Measurements from ENCODE around the gene SFT2D3. TPM values are rescaled to one million over a fixed set of nuclear protein-coding genes. Genes with fewer than 3 reads are reported as not detected.

Gene SFT2D3
- total RNA-seq, 1 experiment from 2014 or later, result 7.6 TPM

DNA sequence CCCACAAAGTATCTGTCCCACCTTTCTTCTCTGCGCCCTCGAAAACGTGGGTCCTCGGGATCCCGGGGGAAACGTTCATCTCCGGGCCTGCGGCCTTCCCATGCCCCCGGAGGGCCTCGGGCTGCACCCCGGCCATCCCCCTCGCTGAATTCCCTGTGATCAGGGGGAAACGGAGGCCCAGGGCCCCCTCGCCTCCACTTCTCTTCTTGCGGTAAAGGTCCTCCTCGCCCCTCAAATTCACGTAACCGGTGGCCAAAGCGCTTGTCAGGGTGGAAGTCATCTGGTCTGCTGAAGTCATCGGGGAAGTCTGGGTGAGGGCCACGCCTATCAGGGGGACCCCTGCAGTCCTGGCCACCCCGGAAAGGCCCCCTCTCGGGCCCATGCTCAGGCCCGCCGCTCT is 12.3 kb downstream of the SFT2D3 start:
- H3K27ac ChIP-seq (ENCODE audit: low read depth, low read length, poor library complexity, severe bottlenecking), result no peak overlapping the region
- H3K4me1 ChIP-seq (ENCODE audit: insufficient read depth, low read length, poor library complexity, severe bottlenecking), result no peaks in the 10 kb centered on the region
- H3K36me3 ChIP-seq (ENCODE audit: insufficient read depth, low read length, poor library complexity, severe bottlenecking), result peaks cover 35% of the 10 kb centered on the region
- BruUV-seq (replicated peaks), result no TSS peak
- H3K9me3 ChIP-seq (ENCODE audit: low read depth, low read length, poor library complexity, severe bottlenecking), result no peaks in the 10 kb centered on the region
- TF ChIP-seq, protein P1, sequence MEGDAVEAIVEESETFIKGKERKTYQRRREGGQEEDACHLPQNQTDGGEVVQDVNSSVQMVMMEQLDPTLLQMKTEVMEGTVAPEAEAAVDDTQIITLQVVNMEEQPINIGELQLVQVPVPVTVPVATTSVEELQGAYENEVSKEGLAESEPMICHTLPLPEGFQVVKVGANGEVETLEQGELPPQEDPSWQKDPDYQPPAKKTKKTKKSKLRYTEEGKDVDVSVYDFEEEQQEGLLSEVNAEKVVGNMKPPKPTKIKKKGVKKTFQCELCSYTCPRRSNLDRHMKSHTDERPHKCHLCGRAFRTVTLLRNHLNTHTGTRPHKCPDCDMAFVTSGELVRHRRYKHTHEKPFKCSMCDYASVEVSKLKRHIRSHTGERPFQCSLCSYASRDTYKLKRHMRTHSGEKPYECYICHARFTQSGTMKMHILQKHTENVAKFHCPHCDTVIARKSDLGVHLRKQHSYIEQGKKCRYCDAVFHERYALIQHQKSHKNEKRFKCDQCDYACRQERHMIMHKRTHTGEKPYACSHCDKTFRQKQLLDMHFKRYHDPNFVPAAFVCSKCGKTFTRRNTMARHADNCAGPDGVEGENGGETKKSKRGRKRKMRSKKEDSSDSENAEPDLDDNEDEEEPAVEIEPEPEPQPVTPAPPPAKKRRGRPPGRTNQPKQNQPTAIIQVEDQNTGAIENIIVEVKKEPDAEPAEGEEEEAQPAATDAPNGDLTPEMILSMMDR (conservative IDR thresholded peaks at IDR 0.05; ENCODE audit: low read depth, low read length), result no peak
- no peak for TF ChIP-seq EZH2 (IDR thresholded peaks at IDR 0.05; ENCODE audit: borderline replicate concordance, low read depth, low read length, poor library complexity, severe bottlenecking)
- intact Hi-C loops (cut with micrococcal nuclease; ENCODE audit: unreplicated experiment), result no loop called here
- H3K4me3 ChIP-seq (ENCODE audit: low read depth, low read length, poor library complexity, severe bottlenecking), result no peak overlapping the region
- DNase-seq (ENCODE audit: low spot score), result no peak
- POLR2A ChIA-PET (ENCODE audit: low non-redundant PET), result no interaction called here
- no peaks in the 10 kb centered on the region for H3K27me3 ChIP-seq (replicated peaks; ENCODE audit: insufficient read depth, low read depth, low read length, poor library complexity)
- CTCF ChIA-PET, result no interaction called here

DNA sequence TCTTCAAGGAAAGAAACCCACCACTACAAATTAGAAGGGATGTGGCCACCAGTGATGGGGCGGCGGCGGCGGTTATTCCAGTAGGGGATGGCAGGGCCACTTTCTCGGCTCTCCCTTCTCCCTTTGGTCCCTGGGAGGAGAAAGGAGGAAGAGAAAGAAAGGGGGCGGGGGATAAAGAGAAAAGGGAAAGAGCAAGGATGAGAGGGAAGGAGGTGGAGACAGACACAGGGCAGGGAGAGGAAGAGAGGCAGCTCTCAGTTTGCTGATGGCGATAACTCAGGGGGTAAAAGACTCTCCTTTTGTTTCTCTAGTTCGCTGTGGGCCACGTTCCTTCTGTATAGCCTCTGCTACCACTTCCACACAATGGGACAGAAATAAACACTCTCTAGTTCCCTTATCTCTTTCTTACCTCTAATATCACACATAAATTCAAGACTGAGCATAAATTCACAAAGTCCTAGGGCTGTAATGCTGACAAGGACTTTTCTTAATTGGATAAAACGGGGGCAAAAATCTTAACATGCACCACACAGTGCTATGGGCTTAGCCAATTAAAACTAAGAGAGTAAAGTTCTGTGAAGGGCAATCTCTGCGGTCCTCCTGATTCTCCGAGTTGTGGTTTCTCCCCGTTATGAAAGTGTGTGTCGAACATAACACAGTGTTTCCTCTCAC is 14.6 kb downstream of the SFT2D3 start:
- Histone ChIP-seq H3K36me3 (ENCODE audit: insufficient read depth, low read length, poor library complexity, severe bottlenecking) (peaks cover 38% of the 10 kb centered on the region), H3K27me3 (replicated peaks; ENCODE audit: insufficient read depth, low read depth, low read length, poor library complexity) (no peaks in the 10 kb centered on the region), H3K4me1 (ENCODE audit: insufficient read depth, low read length, poor library complexity, severe bottlenecking) (no peaks in the 10 kb centered on the region), H3K9me3 (ENCODE audit: low read depth, low read length, poor library complexity, severe bottlenecking) (no peaks in the 10 kb centered on the region), H3K4me3 (ENCODE audit: low read depth, low read length, poor library complexity, severe bottlenecking) (no peak overlapping the region), H3K27ac (ENCODE audit: low read depth, low read length, poor library complexity, severe bottlenecking) (no peak overlapping the region)
- no peak for DNase-seq (ENCODE audit: low spot score)
- no peak for TF ChIP-seq EZH2 (IDR thresholded peaks at IDR 0.05; ENCODE audit: borderline replicate concordance, low read depth, low read length, poor library complexity, severe bottlenecking)
- TF ChIP-seq, protein P1 (conservative IDR thresholded peaks at IDR 0.05; ENCODE audit: low read depth, low read length), result no peak
- ChIA-PET POLR2A (ENCODE audit: low non-redundant PET) (no interaction called here), CTCF (no interaction called here)
- intact Hi-C loops (cut with micrococcal nuclease; ENCODE audit: unreplicated experiment), result no loop called here
- BruUV-seq (replicated peaks), result no TSS peak

DNA sequence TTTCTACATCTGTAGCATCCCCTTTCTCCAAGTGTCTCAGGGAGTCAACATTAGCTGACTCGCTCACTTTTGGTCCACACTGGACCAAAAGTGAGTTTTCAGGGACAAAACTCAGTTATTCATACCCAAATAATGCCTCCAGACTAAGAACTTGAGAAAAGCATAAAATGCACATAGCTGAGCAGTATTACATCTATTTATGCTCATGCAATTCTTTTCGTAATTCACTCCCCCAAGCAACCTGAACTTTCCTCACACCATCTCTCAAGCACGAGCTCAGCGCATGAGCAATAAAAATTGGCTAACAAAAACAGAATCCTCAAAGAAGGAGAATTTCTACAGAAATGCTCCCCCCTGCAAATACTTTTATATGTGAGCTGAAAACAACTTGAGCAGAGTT is 17.0 kb downstream of the SFT2D3 start:
- POLR2A ChIA-PET (ENCODE audit: low non-redundant PET), result no interaction called here
- Histone ChIP-seq H3K27me3 (replicated peaks; ENCODE audit: insufficient read depth, low read depth, low read length, poor library complexity) (no peaks in the 10 kb centered on the region), H3K27ac (ENCODE audit: low read depth, low read length, poor library complexity, severe bottlenecking) (no peak overlapping the region), H3K4me1 (ENCODE audit: insufficient read depth, low read length, poor library complexity, severe bottlenecking) (no peaks in the 10 kb centered on the region), H3K9me3 (ENCODE audit: low read depth, low read length, poor library complexity, severe bottlenecking) (no peaks in the 10 kb centered on the region), H3K4me3 (ENCODE audit: low read depth, low read length, poor library complexity, severe bottlenecking) (no peak overlapping the region), H3K36me3 (ENCODE audit: insufficient read depth, low read length, poor library complexity, severe bottlenecking) (peaks cover 59% of the 10 kb centered on the region)
- intact Hi-C loops (cut with micrococcal nuclease; ENCODE audit: unreplicated experiment), result no loop called here
- CTCF ChIA-PET, result no interaction called here
- TF ChIP-seq EZH2 (IDR thresholded peaks at IDR 0.05; ENCODE audit: borderline replicate concordance, low read depth, low read length, poor library complexity, severe bottlenecking), result no peak
- TF ChIP-seq, protein P1 (conservative IDR thresholded peaks at IDR 0.05; ENCODE audit: low read depth, low read length), result no peak
- no peak for DNase-seq (ENCODE audit: low spot score)
- no TSS peak for BruUV-seq (replicated peaks)
